Peyer's patch (tissue), 4 donors: ENCODE results near the gene CRISP3. TPM values are rescaled to one million over a fixed set of nuclear protein-coding genes. Genes with fewer than 3 reads are reported as not detected.

Experiments used
- total RNA-seq, 4 donors: library from RNA; depleted of rRNA; stranded (reverse); fragments of >200 nt; gene quantifications; one replicate each; pipeline ENCODE4 v1.1.0, GENCODE V29; 2016

The CRISP3 gene
- total RNA-seq, 4 donors from 2014 or later: not detected

Other genes starting within 250 kb of the CRISP3 start
- not detected for gene GLYATL3, start 244.5 kb downstream of the CRISP3 start, total RNA-seq
- 1 to 10 TPM in 3 of 4 donors, not detected in 1; 4.9 to 8.6 (median 8.2) TPM for gene C6orf141, start 193.7 kb downstream of the CRISP3 start, total RNA-seq
- not detected for gene RHAG, start 107.5 kb downstream of the CRISP3 start, total RNA-seq
- gene CRISP2, start 30.8 kb downstream of the CRISP3 start, total RNA-seq: not detected
- gene PGK2, start 42.9 kb upstream of the CRISP3 start, total RNA-seq: not detected
- gene CRISP1, start 122.1 kb upstream of the CRISP3 start, total RNA-seq: not detected
- not detected for gene DEFB114, start 219.8 kb upstream of the CRISP3 start, total RNA-seq
- not detected for gene DEFB113, start 225.2 kb upstream of the CRISP3 start, total RNA-seq